ENCODE measurements around the gene C11orf52. TPM values are rescaled to one million over a fixed set of nuclear protein-coding genes. Genes with fewer than 3 reads are reported as not detected.

Gene C11orf52
- total and polyA plus RNA-seq, 2 donors (not counting 1 experiment from before 2014, with no cell fraction given), result not detected

GRCh38 chr11:111917788-111918187 is 925 bp upstream of the C11orf52 start:
- Mint-ChIP-seq H3K27me3 (peaks cover 51% of the 10 kb centered on the region), H3K4me3 (no peak overlapping the region), H3K9me3 (ENCODE audit: insufficient read depth) (no peaks in the 10 kb centered on the region), H3K27ac (no peak overlapping the region), H3K4me1 (no peaks in the 10 kb centered on the region)
- Histone ChIP-seq H3K27me3 (replicated peaks in 1 of 4; ENCODE audit: control extremely low read depth in 1 of 4, control insufficient read depth in 3 of 4, insufficient read depth in 4 of 4, low read length in 3 of 4) (peaks cover 0 to 29% (median 13%) of the 10 kb centered on the region in 4 experiments), H2AFZ (ENCODE audit: insufficient read depth, low read depth, low read length, poor library complexity, severe bottlenecking) (no peak overlapping the region), H3K36me3 (replicated peaks in 1 of 2; ENCODE audit: control extremely low read depth in 1 of 2, control insufficient read depth in 1 of 2, extremely low read depth in 1 of 2, insufficient read depth in 2 of 2, low read length in 1 of 2) (no peaks in the 10 kb centered on the region), H4K20me1 (ENCODE audit: control insufficient read depth, insufficient read depth, low read length, poor library complexity, severe bottlenecking) (no peaks in the 10 kb centered on the region), H3K9ac (ENCODE audit: low read length) (no peak overlapping the region), H3K9me3 (ENCODE audit: control extremely low read depth in 1 of 3, control insufficient read depth in 2 of 3, insufficient read depth in 1 of 3, low read length in 2 of 3) (no peaks in the 10 kb centered on the region), H3K4me3 (ENCODE audit: control extremely low read depth in 1 of 5, extremely low read depth in 1 of 5, insufficient read depth in 1 of 5, low read depth in 2 of 5, low read length in 4 of 5) (no peak overlapping the region), H3K4me1 (ENCODE audit: control insufficient read depth in 2 of 2, insufficient read depth in 2 of 2, low read length in 2 of 2) (no peaks in the 10 kb centered on the region), H3K4me2 (replicated peaks; ENCODE audit: low read depth, low read length, poor library complexity, severe bottlenecking) (no peak overlapping the region), H3K79me2 (ENCODE audit: control insufficient read depth, insufficient read depth, low read length) (no peaks in the 10 kb centered on the region), H3K27ac (ENCODE audit: low read length in 2 of 2) (no peak overlapping the region)
- no peak for DNase-seq
- ChIA-PET POLR2A (interaction anchor here (1.6 kb wide), 1 partner anchor 9 kb away, joined by 4 read pairs; no protein-coding TSS in a partner anchor), CTCF (no interaction called here)
- ATAC-seq (ENCODE audit: low read depth), result no peak
- no peak for TF ChIP-seq CTCF (IDR thresholded peaks at IDR 0.05)
- TF ChIP-seq EZH2 (IDR thresholded peaks at IDR 0.05; ENCODE audit: borderline replicate concordance, insufficient read depth, low read depth, low read length, poor library complexity, severe bottlenecking), result no peak
- 88% methylated on average over 2 of the region's 3 CpGs for WGBS (ENCODE audit: insufficient coverage)
- intact Hi-C loops (cut with micrococcal nuclease), result no loop called here

GRCh38 chr11:111920908-111921307 is 2.2 kb downstream of the C11orf52 start:
- H3K27ac ChIP-seq (ENCODE audit: low read length in 2 of 2), result no peak overlapping the region
- Mint-ChIP-seq H3K4me1 (peaks cover 2% of the 10 kb centered on the region), H3K9me3 (ENCODE audit: insufficient read depth) (no peaks in the 10 kb centered on the region), H3K27me3 (peaks cover 38% of the 10 kb centered on the region), H3K27ac (no peak overlapping the region), H3K4me3 (no peak overlapping the region)
- ChIA-PET CTCF (interaction anchor here (0.6 kb wide), 1 partner anchor 301 kb away, joined by 3 read pairs; no protein-coding TSS in a partner anchor), POLR2A (no interaction called here)
- H3K4me1 ChIP-seq (ENCODE audit: control insufficient read depth in 2 of 2, insufficient read depth in 2 of 2, low read length in 2 of 2), result no peaks in the 10 kb centered on the region
- TF ChIP-seq CTCF (IDR thresholded peaks at IDR 0.05) (no peak), EZH2 (IDR thresholded peaks at IDR 0.05; ENCODE audit: borderline replicate concordance, insufficient read depth, low read depth, low read length, poor library complexity, severe bottlenecking) (no peak)
- H3K27me3 ChIP-seq (replicated peaks in 1 of 4; ENCODE audit: control extremely low read depth in 1 of 4, control insufficient read depth in 3 of 4, insufficient read depth in 4 of 4, low read length in 3 of 4), result peaks cover 0 to 15% (median 3%) of the 10 kb centered on the region in 4 experiments
- H3K4me3 ChIP-seq (ENCODE audit: control extremely low read depth in 1 of 5, extremely low read depth in 1 of 5, insufficient read depth in 1 of 5, low read depth in 2 of 5, low read length in 4 of 5), result no peak overlapping the region
- no peaks in the 10 kb centered on the region for H4K20me1 ChIP-seq (ENCODE audit: control insufficient read depth, insufficient read depth, low read length, poor library complexity, severe bottlenecking)
- H3K79me2 ChIP-seq (ENCODE audit: control insufficient read depth, insufficient read depth, low read length), result no peaks in the 10 kb centered on the region
- no peaks in the 10 kb centered on the region for H3K36me3 ChIP-seq (replicated peaks in 1 of 2; ENCODE audit: control extremely low read depth in 1 of 2, control insufficient read depth in 1 of 2, extremely low read depth in 1 of 2, insufficient read depth in 2 of 2, low read length in 1 of 2)
- ATAC-seq (ENCODE audit: low read depth) (no peak), DNase-seq (no peak)
- intact Hi-C loops (cut with micrococcal nuclease), result no loop called here
- no peak overlapping the region for H2AFZ ChIP-seq (ENCODE audit: insufficient read depth, low read depth, low read length, poor library complexity, severe bottlenecking)
- H3K9ac ChIP-seq (ENCODE audit: low read length), result no peak overlapping the region
- no peaks in the 10 kb centered on the region for H3K9me3 ChIP-seq (ENCODE audit: control extremely low read depth in 1 of 3, control insufficient read depth in 2 of 3, insufficient read depth in 1 of 3, low read length in 2 of 3)
- no CpG with 5 or more reads among the region's 2 CpGs for WGBS (ENCODE audit: insufficient coverage)
- H3K4me2 ChIP-seq (replicated peaks; ENCODE audit: low read depth, low read length, poor library complexity, severe bottlenecking), result no peak overlapping the region

All from B cell (primary cell).